ENCODE results near the gene CARM1. TPM values are rescaled to one million over a fixed set of nuclear protein-coding genes. Genes with fewer than 3 reads are reported as not detected.

Gene CARM1
- total and polyA plus RNA-seq, 2 experiments from 2014 or later, result 43.3 to 118 TPM

- TF ChIP-seq ETS1 (IDR thresholded peaks at IDR 0.05), result no peak
- TF ChIP-seq ZNF331 (CRISPR knock-in tag; IDR thresholded peaks at IDR 0.05; ENCODE audit: low read depth), result no peak
- no peak for TF ChIP-seq CREB1 (CRISPR knock-in tag; IDR thresholded peaks at IDR 0.05; ENCODE audit: low read depth)
- TF ChIP-seq NANOG (IDR thresholded peaks at IDR 0.05; ENCODE audit: borderline replicate concordance), result no peak
- TF ChIP-seq STAT1 (IDR thresholded peaks at IDR 0.05; ENCODE audit: unreplicated experiment), result no peak
- TF ChIP-seq REST (IDR thresholded peaks at IDR 0.05; ENCODE audit: unreplicated experiment), result no peak
- TF ChIP-seq ZNF114 (CRISPR knock-in tag; IDR thresholded peaks at IDR 0.05), result no peak
- TF ChIP-seq EZH2 (IDR thresholded peaks at IDR 0.05; ENCODE audit: low read depth, unreplicated experiment), result no peak
- TF ChIP-seq POLR2AphosphoS5 (IDR thresholded peaks at IDR 0.05; ENCODE audit: low read depth), result no peak
Observed at GRCh38 chr19:10961073-10961860, 89.9 kb downstream of the CARM1 start (continued).

- H3K9me3 Mint-ChIP-seq, result no peaks in the 10 kb centered on the region
- peak overlapping the region; percentile 85; the same call in 1 of the 2 replicates for H3K4me2 ChIP-seq
- no peak overlapping the region for H3K27ac Mint-ChIP-seq
- H3K27me3 Mint-ChIP-seq (ENCODE audit: insufficient read depth, low read depth, poor library complexity), result peaks cover 8% of the 10 kb centered on the region
- DNase-seq (ENCODE audit: low spot score) (no peak), ATAC-seq (no peak)
- H3K79me2 ChIP-seq (replicated peaks; ENCODE audit: insufficient read depth), result peaks cover 66% of the 10 kb centered on the region
- no peak overlapping the region for H3K27ac ChIP-seq (ENCODE audit: low read depth)
- no peaks in the 10 kb centered on the region; the same call in 1 of the 2 replicates for H3K36me3 ChIP-seq (ENCODE audit: insufficient read depth)
- peaks cover 38% of the 10 kb centered on the region for H4K20me1 ChIP-seq (replicated peaks; ENCODE audit: insufficient read depth)
- H3F3A ChIP-seq (replicated peaks; ENCODE audit: low read depth), result 0 out of 2 replicates have a peak, but pooled peaks cover 18% of the 10 kb centered on the region
- H3K36me3 Mint-ChIP-seq (ENCODE audit: low read depth), result peaks cover 30% of the 10 kb centered on the region
- no peaks in the 10 kb centered on the region for H3K27me3 ChIP-seq (ENCODE audit: insufficient read depth)
- TF ChIP-seq STAT1 (IDR thresholded peaks at IDR 0.05; ENCODE audit: unreplicated experiment), result no peak
- no peak for TF ChIP-seq POLR2AphosphoS5 (IDR thresholded peaks at IDR 0.05; ENCODE audit: low read depth)
- no peak for TF ChIP-seq JUNB (IDR thresholded peaks at IDR 0.05; ENCODE audit: unreplicated experiment)
- no peak for TF ChIP-seq REST (IDR thresholded peaks at IDR 0.05; ENCODE audit: unreplicated experiment)
- no peak for TF ChIP-seq ZNF331 (CRISPR knock-in tag; IDR thresholded peaks at IDR 0.05; ENCODE audit: low read depth)
- no peak for TF ChIP-seq CTCF (conservative IDR thresholded peaks at IDR 0.05; ENCODE audit: low read depth in 2 of 2)
- TF ChIP-seq ETS1 (IDR thresholded peaks at IDR 0.05), result no peak
- TF ChIP-seq NANOG (IDR thresholded peaks at IDR 0.05; ENCODE audit: borderline replicate concordance), result no peak
- no peak for TF ChIP-seq CREB1 (CRISPR knock-in tag; IDR thresholded peaks at IDR 0.05; ENCODE audit: low read depth)
- peaks cover 27% of the 10 kb centered on the region; the same call in 1 of the 2 replicates for H3K4me1 ChIP-seq (ENCODE audit: insufficient read depth)
- H2AFZ ChIP-seq, result no peak overlapping the region
- H3K4me1 Mint-ChIP-seq, result peaks cover 35% of the 10 kb centered on the region
- H3K4me3 Mint-ChIP-seq, result peak overlapping the region; percentile 91
- H3K9me2 ChIP-seq (ENCODE audit: insufficient read depth), result no peaks in the 10 kb centered on the region
- peak overlapping the region; percentile 97 for H3K4me3 ChIP-seq
Observed at GRCh38 chr19:10962863-10963262, 91.5 kb downstream of the CARM1 start.
